Activated T-helper 17 cell treated with anti-CD3 and anti-CD28 coated beads, Interleukin-2, amount 50 U/mL, for 72 hours (primary cell): ENCODE measurements around the gene CCNJ. TPM values are rescaled to one million over a fixed set of nuclear protein-coding genes. Genes with fewer than 3 reads are reported as not detected.
A peak's percentile ranks its signal among the peaks of the same experiment; 100 is the strongest.

Experiments used
- ATAC-seq: fragments of 150-1000 bp; cut with Tn5 transposase; replicated peaks from 2 replicates; pipeline ENCODE4 v1.10.0; 2021; ENCODE audit warnings: mild to moderate bottlenecking, moderate library complexity
- H3K27ac Mint-ChIP-seq: one replicate; pipeline ENCODE4 v1.8.0; 2022; ENCODE audit warnings: mixed read lengths
- H3K27me3 Mint-ChIP-seq: one replicate; pipeline ENCODE4 v1.8.0; 2022; ENCODE audit warnings: mixed read lengths
- H3K36me3 Mint-ChIP-seq: one replicate; pipeline ENCODE4 v1.8.0; 2022; ENCODE audit warnings: low read depth, mild to moderate bottlenecking, mixed read lengths
- H3K4me1 Mint-ChIP-seq: one replicate; pipeline ENCODE4 v1.8.0; 2022; ENCODE audit warnings: mixed read lengths
- H3K4me3 Mint-ChIP-seq: one replicate; pipeline ENCODE4 v1.8.0; 2022; ENCODE audit warnings: mild to moderate bottlenecking, mixed read lengths
- H3K9me3 Mint-ChIP-seq: one replicate; pipeline ENCODE4 v1.8.0; 2022; ENCODE audit warnings: mixed read lengths
- total RNA-seq, 2 donors: library from RNA; stranded (reverse); gene quantifications; one replicate each; pipeline ENCODE4 v1.2.3, GENCODE V29; 2022

Gene CCNJ
- total RNA-seq, 2 donors from 2014 or later: 3.7 to 7.9 TPM

- Mint-ChIP-seq H3K4me3 (no peak overlapping the region), H3K27ac (no peak overlapping the region), H3K9me3 (no peaks in the 10 kb centered on the region), H3K27me3 (no peaks in the 10 kb centered on the region), H3K4me1 (no peaks in the 10 kb centered on the region), H3K36me3 (peaks cover 10% of the 10 kb centered on the region)
- ATAC-seq: no peak
Observed at GRCh38 chr10:96082748-96083147, 39.4 kb downstream of the CCNJ start.

- Mint-ChIP-seq H3K9me3 (no peaks in the 10 kb centered on the region), H3K36me3 (peaks cover 9% of the 10 kb centered on the region), H3K4me3 (peak overlapping the region; percentile 95), H3K4me1 (no peaks in the 10 kb centered on the region), H3K27ac (peak overlapping the region; percentile 99), H3K27me3 (peaks cover 15% of the 10 kb centered on the region)
- ATAC-seq: no peak
Observed at GRCh38 chr10:96089116-96089515, 45.7 kb downstream of the CCNJ start.

- peak; percentile 94 for ATAC-seq
- Mint-ChIP-seq H3K27me3 (peaks cover 21% of the 10 kb centered on the region), H3K27ac (peak overlapping the region; percentile 99), H3K9me3 (no peaks in the 10 kb centered on the region), H3K4me3 (peak overlapping the region; percentile 95), H3K4me1 (no peaks in the 10 kb centered on the region), H3K36me3 (peaks cover 9% of the 10 kb centered on the region)
Observed at GRCh38 chr10:96089670-96090462, 46.5 kb downstream of the CCNJ start.

GRCh38 chr10:96090463-96090800 lies 47.0 kb downstream of the CCNJ start:
- peaks cover 9% of the 10 kb centered on the region for H3K36me3 Mint-ChIP-seq
- peak overlapping the region; percentile 99 for H3K27ac Mint-ChIP-seq
- ATAC-seq: no peak
- no peaks in the 10 kb centered on the region for H3K9me3 Mint-ChIP-seq
- H3K27me3 Mint-ChIP-seq: peaks cover 26% of the 10 kb centered on the region
- no peaks in the 10 kb centered on the region for H3K4me1 Mint-ChIP-seq
- H3K4me3 Mint-ChIP-seq: peak overlapping the region; percentile 95

GRCh38 chr10:96092999-96093767 lies 49.8 kb downstream of the CCNJ start:
- H3K27me3 Mint-ChIP-seq: peaks cover 47% of the 10 kb centered on the region
- ATAC-seq: no peak
- H3K4me1 Mint-ChIP-seq: no peaks in the 10 kb centered on the region
- H3K4me3 Mint-ChIP-seq: no peak overlapping the region
- H3K9me3 Mint-ChIP-seq: no peaks in the 10 kb centered on the region
- no peak overlapping the region for H3K27ac Mint-ChIP-seq
- peaks cover 9% of the 10 kb centered on the region for H3K36me3 Mint-ChIP-seq

- ATAC-seq: no peak
- Mint-ChIP-seq H3K36me3 (peaks cover 9% of the 10 kb centered on the region), H3K27ac (no peak overlapping the region), H3K4me1 (no peaks in the 10 kb centered on the region), H3K4me3 (no peak overlapping the region), H3K9me3 (no peaks in the 10 kb centered on the region), H3K27me3 (peaks cover 49% of the 10 kb centered on the region)
Observed at GRCh38 chr10:96093948-96094347, 50.6 kb downstream of the CCNJ start.

GRCh38 chr10:96096958-96097357 lies 53.6 kb downstream of the CCNJ start:
- Mint-ChIP-seq H3K9me3 (no peaks in the 10 kb centered on the region), H3K27me3 (peaks cover 71% of the 10 kb centered on the region), H3K36me3 (no peaks in the 10 kb centered on the region), H3K4me3 (no peak overlapping the region), H3K27ac (no peak overlapping the region), H3K4me1 (no peaks in the 10 kb centered on the region)
- no peak for ATAC-seq

- no peaks in the 10 kb centered on the region for H3K9me3 Mint-ChIP-seq
- no peak for ATAC-seq
- no peaks in the 10 kb centered on the region for H3K36me3 Mint-ChIP-seq
- H3K27ac Mint-ChIP-seq: no peak overlapping the region
- H3K4me1 Mint-ChIP-seq: no peaks in the 10 kb centered on the region
- peaks cover 72% of the 10 kb centered on the region for H3K27me3 Mint-ChIP-seq
- H3K4me3 Mint-ChIP-seq: no peak overlapping the region
Observed at GRCh38 chr10:96097865-96098264, 54.5 kb downstream of the CCNJ start.

- Mint-ChIP-seq H3K27ac (no peak overlapping the region), H3K4me3 (no peak overlapping the region), H3K4me1 (no peaks in the 10 kb centered on the region), H3K27me3 (peaks cover 68% of the 10 kb centered on the region), H3K9me3 (no peaks in the 10 kb centered on the region), H3K36me3 (peaks cover 6% of the 10 kb centered on the region)
- no peak for ATAC-seq
Observed at GRCh38 chr10:96107623-96108038, 64.2 kb downstream of the CCNJ start.

Other genes with a start within 250 kb of the CCNJ start
- gene CC2D2B, start 135.6 kb upstream of the CCNJ start, total RNA-seq: under 1 TPM; 0.24 to 0.73 TPM
- gene ZNF518A, start 86.7 kb downstream of the CCNJ start, total RNA-seq: 10 to 100 TPM; 14.8 to 17.3 TPM
- gene BLNK, start 228.0 kb downstream of the CCNJ start, total RNA-seq: not detected